ENCODE measurements around the gene CHST13.

GRCh38 chr3:126501054-126501453 is 22.9 kb upstream of the CHST13 start:
- TF ChIP-seq CTCF (conservative IDR thresholded peaks at IDR 0.05 in 1 of 2, IDR thresholded peaks at IDR 0.05 in 1 of 2; ENCODE audit: extremely low read depth in 1 of 2, insufficient read depth in 1 of 2, low read depth in 1 of 2, low read length in 2 of 2) (no peak), EZH2 (IDR thresholded peaks at IDR 0.05; ENCODE audit: borderline replicate concordance, low read length) (no peak)
